Measurements from ENCODE around the gene RAB36.
"Not testable (repeated sequence)": the region's sequence is repeated elsewhere in the genome, so short reads cannot be mapped to it uniquely, and the experiment has no call there.

Gene RAB36

DNA sequence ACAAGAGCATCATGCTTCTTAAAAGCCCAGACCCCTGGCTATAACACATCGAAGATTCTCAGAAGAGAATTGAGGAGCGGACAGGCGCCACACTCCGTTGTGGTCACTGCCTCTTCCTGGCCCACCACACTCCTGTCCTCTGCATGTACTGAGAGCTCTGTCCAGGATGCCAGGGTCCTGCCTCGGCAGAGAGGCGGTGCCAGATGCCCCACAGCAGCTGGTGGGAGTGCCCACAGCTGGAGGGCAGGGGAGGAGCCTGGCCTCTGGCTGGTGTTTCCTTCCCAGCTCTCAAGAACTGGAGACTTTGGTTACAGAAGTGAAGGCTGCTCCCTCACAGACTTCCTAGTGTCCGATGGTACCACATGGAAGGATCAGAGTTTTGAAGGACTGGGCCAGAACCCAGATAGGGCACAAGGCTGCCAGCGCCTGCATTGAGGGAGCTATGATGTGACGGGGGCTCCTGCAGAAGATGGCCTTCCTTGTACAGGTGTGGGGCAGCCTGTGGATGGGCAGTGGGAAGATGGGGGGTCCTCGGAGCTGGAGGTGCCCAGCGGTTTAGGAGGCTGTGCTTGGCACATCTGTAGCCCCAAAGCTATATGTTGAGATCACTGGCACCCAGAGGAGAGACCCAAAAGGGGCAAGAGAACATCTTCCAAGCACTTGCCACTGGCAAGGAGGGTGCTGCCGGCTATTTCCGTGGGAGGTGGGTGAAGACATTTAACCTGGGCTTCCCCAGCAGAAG, 22.9 kb upstream of the RAB36 start:
- no peak for DNase-seq

DNA sequence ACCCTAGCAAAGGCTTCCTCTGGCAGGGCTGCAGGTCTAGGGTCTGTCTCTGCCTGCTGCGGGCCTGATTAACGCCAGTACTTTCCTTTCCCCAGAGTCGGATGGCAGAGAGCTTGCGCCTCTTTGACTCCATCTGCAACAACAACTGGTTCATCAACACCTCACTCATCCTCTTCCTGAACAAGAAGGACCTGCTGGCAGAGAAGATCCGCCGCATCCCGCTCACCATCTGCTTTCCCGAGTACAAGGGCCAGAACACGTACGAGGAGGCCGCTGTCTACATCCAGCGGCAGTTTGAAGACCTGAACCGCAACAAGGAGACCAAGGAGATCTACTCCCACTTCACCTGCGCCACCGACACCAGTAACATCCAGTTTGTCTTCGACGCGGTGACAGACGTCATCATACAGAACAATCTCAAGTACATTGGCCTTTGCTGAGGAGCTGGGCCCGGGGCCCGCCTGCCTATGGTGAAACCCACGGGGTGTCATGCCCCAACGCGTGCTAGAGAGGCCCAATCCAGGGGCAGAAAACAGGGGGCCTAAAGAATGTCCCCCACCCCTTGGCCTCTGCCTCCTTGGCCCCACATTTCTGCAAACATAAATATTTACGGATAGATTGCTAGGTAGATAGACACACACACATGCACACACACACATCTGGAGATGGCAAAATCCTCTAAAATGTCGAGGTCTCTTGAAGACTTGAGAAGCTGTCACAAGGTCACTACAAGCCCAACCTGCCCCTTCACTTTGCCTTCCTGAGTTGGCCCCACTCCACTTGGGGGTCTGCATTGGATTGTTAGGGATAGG, 22.1 kb upstream of the RAB36 start:
- DNase-seq, result no peak

DNA sequence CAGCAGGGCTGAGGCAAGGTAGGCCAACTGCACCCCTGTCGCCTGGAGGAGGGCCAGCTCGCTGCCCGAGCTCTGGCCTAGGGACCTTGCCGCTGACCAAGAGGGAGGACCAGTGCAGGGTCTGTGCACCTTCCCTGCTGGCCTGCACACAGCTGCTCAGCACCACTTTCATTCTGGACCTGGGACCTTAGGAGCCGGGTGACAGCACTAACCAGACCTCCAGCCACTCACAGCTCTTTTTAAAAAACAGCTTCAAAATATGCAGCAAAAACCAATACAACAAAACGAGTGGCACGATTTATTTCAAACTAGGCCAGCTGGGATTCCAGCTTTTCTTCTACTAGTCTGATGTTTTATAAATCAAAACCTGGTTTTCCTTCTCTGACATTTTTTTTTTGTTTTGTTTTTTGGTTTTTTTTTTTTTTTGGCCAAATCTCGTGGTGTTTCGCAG, 21.4 kb upstream of the RAB36 start:
- no peak for DNase-seq

DNA sequence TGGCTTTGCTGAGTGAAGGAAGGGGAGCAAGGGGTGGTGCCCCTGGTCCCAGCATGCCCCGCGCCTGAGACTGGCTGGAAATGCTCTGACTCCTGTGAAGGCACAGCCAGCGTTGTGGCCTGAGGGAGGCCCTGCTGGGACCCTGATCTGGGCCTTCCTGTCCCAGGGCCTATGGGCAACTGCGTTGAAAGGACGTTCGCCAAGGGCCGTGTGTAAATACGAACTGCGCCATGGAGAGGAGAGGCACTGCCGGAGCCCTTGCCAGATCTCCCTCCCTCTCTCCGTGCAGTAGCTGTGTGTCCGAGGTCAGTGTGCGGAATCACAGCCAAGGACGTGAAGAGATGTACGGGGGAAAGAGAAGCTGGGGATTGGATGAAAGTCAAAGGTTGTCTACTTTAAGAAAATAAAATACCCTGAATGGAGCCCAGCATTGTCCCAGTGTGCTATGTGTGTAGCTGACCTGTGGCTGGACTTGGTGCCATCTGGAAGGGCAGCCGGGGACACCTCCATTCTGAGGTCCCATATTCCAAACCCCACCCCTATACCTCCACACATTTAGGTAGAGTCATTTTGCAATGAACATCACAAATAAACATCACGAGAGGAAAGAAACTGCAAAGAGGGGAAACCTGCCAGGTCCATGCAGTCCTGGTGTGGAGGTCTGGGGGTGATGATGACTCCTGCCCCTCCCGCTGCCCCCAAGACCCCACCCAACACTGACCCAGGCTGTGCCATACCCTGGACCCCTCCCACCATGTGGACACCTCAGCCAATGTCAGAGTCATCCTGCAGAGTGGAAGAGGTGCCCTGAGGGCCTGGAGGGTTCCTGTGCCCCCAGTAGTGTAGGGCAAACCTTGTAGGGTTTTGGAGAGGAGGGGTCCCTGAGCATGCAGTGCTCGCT, 20.4 kb upstream of the RAB36 start:
- no peak for DNase-seq

DNA sequence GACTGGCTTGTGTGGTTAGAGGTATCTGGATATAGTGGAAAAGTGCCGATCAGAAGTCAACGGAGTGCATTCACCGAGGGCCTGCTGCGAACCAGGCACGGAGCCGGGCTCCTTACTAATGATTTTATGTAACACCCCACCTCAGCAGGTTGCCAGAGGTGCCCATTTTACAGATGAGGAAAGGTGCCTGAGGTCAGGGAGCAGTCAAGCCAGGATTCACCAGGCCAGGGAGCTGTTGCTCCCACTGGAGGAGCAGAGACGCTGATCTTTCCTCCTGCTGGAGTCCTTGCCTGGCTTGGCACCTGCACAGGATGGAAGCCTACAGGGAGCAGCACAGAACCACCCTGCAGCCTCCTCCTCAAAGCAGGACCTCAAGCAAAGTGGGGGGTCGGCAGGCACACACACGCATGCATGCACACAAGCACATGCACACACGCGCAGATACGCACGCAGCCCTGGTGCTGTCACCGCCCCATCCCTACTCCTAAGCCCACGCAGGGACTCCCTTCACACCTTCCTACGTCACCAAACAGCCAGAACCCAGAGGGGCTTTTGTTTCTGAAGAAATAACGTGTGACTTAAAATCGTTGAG, 19.7 kb upstream of the RAB36 start:
- no peak for DNase-seq

DNA sequence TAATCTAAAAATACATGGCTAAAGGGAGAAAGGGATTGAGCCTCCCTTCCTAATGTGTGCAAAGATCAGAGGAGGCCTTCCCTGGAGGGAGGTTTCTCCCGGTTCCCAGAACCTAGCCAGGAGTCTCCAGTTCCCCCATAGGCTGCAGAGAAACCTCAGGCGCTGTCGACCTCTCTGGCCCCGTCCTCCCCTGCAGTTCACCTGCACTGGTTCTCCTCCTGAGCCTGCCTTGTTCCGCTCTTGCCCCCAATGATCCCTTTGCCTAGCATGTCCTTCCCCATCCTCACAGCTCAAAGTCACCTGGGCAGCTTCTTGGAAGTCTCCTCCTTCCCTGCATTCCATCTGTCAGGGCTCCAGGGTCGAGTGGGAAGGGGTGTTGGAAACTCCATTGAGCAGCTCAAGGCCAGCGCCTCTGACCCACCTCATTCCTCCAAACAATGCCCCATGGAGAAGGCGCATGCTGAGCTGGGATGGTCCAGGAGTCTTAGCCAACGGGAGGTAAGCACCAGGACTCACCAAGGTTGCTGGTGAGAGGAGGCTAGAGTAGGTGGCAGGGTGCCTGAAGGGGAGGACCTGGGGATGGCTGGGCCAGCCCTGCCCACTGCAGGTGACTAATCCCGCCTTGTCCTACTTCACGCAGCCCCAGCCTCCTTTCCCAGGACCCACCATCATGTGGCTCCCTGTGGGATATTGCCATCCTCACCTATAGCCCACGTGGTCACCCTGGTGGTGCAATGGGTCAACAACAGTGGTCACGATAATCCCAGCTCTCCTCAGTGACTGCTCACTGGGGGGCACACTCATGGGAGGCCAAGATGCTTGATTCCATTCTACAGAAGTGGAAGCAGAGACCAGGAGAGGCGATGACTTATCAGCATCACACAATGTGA, 18.9 kb upstream of the RAB36 start:
- no peak for DNase-seq

DNA sequence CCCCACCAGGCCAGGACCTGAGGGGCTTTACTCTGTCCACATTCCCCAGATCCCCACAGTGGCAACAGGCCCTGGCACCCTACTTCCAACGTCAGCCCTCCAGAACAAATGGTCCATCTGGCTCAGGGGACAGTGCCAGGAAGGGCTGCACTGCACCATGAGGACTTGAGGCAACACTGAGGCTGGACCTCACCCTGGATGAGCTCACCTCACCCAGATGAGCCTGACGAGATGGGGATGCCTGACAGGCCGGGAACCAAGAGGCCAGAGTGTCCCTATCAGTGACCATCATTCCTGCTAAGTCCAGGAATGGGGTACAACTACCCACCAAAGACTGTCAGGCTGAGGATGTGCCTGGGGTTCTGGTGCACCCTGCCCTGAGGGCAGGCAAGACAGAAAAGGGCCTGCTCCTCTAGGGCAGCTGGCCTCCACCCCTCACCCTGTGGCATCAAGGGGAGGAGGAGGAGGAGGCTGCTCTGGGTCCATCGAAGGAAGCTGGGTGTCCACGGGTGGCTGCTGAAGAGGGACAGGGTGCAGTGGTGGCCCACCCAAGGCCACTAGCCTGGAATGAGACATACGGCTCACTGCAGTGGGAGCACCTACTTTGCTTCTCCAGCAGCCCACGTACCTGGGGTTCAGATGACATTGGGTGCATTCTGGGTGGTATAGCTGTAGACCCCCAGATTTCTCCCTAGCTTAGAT, 18.1 kb upstream of the RAB36 start:
- DNase-seq, result no peak

DNA sequence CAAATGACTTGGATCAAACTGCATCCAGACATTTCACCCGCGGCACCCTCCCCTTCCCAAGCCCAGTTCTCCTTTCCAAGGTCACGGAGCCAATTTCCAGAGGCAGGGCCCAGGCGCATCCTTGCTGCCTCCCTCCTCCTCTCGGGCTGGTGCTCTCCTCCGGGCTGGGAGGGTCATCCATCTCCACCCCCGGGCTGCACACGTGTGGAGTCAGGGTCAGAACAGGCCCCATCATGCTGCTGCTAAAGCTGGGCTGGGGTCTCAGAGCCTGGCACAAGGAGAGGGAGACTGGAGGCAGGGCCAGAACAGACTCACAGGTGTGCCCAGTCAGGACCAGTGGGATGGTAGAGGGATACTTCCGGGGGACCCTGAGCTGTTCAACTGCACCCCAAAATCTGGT, 17.5 kb upstream of the RAB36 start:
- DNase-seq, result no peak

DNA sequence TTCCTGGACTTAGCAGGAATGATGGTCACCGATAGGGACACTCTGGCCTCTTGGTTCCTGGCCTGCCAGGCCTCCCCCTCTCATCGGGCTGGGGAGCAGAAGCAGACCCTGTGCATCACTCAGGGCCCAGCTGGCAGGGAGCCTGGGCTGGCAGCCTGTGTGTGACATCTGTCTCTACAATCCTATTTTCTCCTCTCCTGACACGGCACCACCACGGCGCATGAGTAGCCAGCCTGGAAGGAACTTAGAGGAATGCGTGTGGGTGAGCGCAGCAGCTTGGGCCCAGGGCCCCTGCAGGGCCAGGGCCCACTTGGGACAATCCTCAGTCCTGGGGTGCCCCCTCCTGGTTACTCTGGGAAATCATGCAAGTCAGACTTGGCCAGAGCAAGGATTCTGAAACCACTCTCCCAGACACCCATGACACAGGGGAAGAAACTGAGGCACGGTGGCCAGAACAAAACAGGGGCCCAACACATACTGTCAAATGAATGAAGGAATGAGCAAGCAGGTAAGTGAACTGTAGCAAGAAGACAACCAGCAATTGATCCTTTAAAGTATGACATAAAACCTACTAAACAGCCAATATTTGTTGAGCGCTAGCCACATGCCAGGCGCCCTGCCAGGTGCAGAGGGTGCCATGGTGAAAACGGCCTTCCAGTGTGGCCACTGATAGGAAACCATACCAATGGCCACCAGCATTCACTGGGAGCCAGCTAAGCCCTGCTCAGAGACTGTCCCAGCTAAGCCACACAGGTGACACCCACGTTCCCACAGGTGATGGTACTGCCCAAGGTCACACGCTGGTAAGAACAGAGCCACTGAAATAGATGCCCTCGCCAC, 16.8 kb upstream of the RAB36 start:
- peak; percentile 68 for DNase-seq

DNA sequence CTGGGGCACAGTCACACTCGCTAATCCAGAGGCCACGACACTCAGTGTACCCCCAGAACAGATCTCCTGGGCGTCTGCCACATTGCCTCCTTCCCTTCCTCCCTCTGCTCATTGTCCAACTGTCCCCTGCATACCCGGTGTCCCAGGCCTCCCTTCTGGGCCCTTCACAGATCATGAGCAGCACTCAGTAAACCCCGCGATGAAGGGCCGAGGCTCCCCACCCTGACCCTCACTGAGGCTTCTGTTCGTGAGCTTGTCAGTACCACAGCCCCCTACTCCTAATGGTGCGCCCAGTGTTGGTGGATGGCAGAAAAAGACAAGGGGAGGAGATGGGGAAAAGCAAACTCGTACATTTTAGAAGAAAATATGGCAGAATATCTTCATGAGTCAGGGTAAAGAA, 16.1 kb upstream of the RAB36 start:
- no peak for DNase-seq

DNA sequence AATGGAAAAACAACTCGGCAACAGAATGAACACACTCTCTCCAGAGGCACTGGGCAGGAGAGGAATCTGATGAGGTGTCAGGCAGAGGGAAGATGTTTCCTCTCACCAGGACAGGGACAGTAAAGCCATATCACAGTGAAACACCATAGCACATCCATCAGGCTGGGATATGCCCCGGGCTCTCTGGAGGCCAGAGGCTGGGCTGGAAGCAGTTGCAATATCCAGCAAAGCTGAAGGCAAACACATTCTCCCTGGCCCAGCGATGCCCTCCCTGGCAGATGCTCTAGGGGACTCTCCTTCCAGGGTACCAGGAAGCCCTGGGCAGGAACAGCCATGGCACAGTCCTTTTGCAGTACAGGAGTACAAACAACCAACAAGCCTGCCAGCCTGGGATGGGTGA, 14.6 kb upstream of the RAB36 start:
- DNase-seq, result no peak

DNA sequence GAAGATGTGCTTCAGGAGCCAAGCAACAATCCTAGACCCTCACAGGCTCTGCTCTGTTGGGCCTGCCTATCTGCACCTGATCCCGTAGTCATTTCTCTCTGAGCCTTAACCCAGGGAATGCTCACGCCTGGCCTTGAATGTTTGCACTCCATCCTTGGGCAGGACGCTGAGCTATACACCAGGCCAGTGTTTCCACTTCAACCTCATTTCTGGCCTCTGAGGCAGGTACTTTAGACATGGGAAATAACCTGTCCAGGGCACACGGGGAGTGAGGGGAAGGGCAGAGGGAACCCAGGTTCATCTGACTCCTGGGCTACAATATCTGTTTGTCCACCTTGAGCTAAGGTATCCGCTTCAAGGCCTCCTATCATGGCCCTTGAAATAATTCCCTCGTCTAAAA, 13.3 kb upstream of the RAB36 start:
- DNase-seq, result no peak

DNA sequence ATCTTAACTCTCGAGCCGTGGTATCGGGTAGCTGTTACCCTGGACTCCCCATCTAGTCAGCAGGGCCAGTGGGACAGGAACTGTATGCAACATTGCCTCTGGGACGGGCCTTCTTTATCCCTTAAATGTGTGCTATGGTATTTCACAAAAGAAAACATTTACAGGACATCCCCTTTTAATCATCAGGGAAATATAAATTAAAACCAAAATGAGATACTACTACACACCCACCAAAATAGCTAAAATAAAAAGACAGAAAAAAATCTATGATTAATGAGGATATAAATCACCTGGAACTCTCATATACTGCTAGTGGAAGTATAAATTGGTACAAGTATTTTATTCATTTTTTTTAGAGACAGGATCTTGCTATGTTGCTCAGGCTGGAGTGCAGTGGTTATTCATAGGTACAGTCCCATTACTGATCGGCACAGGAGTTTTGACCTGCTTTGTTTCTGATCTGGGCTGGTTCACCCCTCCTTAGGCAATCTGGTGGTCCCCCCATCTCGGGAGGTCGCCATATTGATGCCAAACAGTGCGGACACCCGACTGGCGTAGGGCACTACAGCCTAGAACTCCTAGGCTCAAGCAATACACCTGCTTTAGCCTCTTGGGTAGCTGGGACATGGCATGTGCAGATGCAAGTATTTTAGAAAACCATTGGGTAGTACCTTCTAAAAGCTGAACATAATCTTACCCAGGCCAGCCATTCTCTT, 12.7 kb upstream of the RAB36 start:
- DNase-seq, result no peak

DNA sequence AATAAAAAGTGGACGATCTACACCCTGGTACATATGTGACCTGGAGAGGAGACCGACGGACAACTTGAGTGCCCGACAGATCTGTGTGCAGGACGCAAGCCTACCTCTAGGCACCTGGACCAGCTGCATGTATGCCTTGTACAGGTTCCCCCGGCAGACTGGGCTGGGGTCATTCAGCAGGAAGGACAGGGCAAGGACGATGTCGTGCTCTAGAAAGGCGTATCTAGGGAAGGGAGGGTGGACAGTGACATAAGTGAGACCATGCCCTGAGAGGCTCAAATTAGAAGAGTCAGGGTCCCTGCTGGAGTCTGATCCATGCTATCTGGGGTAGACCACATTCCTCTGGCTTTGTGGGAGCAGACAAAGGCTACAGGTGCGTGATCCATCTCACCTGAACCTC, 11.4 kb upstream of the RAB36 start:
- no peak for DNase-seq

DNA sequence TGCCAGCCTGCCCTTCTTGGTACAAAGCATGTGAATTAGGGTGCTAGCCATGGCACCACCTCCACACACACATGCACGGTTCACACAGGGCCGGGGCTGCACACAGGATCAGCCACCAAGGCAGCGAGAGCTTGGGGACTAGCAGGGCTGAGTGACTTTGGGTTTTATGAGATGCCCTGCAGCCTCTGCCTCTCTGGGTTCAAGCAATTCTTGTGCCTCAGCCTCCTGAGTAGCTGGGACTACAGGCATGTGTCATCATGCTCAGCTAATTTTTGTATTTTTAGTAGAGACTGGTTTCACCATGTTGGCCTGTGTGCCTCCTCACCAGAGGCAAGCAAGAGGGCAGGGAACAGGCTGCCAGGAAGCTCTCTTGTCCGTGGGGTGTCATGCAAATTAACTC, 8.3 kb upstream of the RAB36 start:
- DNase-seq, result not testable (repeated sequence)

DNA sequence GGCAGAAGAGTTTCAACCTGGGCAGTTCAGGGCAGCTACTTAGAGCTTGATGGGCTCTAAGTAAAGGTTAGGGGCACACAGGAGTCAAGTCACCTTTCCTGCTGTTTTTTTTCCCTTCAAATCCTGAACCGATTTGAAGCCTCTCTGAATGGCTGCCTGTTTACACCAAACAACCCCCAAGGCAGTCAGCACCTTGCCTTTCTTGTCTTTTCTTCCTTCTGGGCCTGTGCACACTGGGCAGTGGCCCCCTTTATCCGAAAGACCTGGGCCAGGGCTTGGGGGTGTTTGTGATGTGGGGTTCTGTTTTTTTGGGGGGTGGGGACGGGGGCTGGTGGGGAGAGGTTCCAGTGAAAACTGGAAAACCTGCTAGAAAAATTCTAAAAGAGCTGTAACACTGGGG, 7.8 kb upstream of the RAB36 start:
- no peak for DNase-seq

DNA sequence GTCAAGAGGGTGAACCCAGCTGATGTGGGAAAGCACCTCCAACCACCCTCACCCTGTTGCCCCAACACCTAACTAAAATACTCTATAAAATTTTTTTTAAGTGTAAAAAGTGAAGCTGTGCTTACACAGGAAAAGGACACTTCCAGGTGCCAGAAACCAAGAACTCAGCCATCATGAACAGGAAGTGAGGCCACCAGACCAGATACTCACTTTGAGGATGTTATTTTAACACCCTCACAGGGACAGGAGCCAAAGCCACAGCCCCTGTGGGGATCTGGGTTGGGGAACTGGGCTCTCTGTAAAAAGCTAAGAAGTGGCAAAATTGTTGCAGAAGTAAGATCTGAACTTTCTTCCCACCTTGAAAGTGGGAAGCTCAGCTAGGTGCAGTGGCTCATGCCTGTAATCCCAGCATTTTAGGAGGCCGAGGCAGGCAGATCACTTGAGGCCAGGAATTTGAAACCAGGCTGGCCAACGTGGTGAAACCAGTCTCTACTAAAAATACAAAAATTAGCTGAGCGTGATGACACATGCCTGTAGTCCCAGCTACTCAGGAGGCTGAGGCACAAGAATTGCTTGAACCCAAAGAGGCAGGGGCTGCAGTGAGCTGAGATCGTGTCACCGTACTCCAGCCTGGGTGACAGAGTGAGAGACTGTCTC, 7.2 kb upstream of the RAB36 start:
- DNase-seq, result no peak

DNA sequence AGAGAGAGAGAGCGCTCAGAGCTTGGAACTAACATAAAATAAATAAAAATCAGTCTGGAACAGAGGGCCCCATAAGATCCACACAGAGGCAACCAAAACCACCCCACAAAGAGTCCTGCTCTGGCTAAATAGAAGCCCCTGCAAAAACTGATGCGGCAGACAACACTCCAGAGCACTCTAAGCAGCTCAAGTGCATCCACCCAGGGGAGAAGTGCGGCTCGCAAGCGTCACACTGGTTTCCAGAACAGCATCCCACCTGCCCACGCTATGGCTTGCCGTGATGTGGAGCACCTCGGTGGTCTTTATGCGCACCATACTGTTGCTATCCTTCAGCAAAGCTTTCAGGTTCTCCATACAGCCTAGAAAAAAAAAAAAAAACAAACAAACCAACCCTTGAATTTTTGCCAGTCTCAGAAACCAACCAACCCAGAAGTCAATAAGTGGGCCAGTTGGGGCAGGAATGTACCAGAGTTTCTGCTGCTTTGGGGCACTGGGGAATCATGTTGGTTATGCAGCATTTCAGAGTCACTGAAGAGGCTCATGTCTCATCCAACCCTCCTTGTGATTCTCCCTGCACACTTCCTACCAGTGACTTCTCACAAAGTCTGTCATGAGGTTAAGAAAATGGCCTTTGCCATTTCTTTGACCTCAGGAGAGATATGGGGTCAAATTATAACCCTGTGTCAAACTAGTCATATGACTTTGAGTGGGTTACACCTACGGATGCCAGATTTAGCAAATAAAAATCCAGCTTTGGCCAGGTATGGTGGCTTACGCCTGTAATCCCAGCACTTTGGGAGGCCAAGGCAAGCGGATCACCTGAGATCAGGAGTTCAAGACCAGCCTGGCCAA, 6.5 kb upstream of the RAB36 start:
- no peak for DNase-seq

Measured in stimulated activated CD4-positive, alpha-beta T cell treated with anti-CD3 and anti-CD28 coated beads, Interleukin-12 subunit alpha, Interleukin-12 subunit beta, amount 100 ng/mL, for 4 hours (primary cell).